ENCODE measurements around the gene MAPK8IP1. TPM values are rescaled to one million over a fixed set of nuclear protein-coding genes. Genes with fewer than 3 reads are reported as not detected.

MAPK8IP1 gene
- total RNA-seq, 1 donor from 2014 or later, result 11.5 TPM

DNA sequence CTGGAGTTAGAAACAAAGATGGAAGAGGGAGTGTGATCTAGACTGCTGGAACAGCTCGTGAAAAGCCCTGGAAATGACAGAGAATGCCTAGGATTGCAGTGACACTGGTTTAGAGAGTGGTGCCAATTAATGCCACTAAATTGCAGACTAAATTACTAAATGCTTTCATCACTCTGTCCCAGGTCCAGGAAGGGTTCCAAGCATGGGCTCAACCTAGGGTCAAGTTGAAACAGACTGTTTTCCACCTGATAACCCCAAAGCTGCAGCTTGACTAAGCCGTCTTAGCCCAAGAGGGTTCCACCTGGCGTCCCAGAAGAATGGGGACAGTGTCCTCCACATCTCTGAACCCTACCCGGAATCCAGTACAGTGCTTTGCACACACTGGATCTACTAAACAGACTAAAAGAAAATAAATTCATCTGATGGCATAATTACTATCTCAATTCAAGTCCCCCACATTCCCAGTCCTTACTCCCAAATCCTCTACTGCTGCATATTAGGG is 39.2 kb upstream of the MAPK8IP1 start:
- Mint-ChIP-seq H3K27me3 (ENCODE audit: low read depth) (peaks cover 28% of the 10 kb centered on the region), H3K4me1 (peaks cover 25% of the 10 kb centered on the region), H3K4me3 (no peak overlapping the region), H3K36me3 (no peaks in the 10 kb centered on the region), H3K27ac (no peak overlapping the region), H3K9me3 (peaks cover 3% of the 10 kb centered on the region)
- TF ChIP-seq, protein P1, sequence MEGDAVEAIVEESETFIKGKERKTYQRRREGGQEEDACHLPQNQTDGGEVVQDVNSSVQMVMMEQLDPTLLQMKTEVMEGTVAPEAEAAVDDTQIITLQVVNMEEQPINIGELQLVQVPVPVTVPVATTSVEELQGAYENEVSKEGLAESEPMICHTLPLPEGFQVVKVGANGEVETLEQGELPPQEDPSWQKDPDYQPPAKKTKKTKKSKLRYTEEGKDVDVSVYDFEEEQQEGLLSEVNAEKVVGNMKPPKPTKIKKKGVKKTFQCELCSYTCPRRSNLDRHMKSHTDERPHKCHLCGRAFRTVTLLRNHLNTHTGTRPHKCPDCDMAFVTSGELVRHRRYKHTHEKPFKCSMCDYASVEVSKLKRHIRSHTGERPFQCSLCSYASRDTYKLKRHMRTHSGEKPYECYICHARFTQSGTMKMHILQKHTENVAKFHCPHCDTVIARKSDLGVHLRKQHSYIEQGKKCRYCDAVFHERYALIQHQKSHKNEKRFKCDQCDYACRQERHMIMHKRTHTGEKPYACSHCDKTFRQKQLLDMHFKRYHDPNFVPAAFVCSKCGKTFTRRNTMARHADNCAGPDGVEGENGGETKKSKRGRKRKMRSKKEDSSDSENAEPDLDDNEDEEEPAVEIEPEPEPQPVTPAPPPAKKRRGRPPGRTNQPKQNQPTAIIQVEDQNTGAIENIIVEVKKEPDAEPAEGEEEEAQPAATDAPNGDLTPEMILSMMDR (IDR thresholded peaks at IDR 0.05; ENCODE audit: unreplicated experiment), result no peak
- no peak for DNase-seq (ENCODE audit: low spot score in 2 of 2, unreplicated experiment in 2 of 2)

DNA sequence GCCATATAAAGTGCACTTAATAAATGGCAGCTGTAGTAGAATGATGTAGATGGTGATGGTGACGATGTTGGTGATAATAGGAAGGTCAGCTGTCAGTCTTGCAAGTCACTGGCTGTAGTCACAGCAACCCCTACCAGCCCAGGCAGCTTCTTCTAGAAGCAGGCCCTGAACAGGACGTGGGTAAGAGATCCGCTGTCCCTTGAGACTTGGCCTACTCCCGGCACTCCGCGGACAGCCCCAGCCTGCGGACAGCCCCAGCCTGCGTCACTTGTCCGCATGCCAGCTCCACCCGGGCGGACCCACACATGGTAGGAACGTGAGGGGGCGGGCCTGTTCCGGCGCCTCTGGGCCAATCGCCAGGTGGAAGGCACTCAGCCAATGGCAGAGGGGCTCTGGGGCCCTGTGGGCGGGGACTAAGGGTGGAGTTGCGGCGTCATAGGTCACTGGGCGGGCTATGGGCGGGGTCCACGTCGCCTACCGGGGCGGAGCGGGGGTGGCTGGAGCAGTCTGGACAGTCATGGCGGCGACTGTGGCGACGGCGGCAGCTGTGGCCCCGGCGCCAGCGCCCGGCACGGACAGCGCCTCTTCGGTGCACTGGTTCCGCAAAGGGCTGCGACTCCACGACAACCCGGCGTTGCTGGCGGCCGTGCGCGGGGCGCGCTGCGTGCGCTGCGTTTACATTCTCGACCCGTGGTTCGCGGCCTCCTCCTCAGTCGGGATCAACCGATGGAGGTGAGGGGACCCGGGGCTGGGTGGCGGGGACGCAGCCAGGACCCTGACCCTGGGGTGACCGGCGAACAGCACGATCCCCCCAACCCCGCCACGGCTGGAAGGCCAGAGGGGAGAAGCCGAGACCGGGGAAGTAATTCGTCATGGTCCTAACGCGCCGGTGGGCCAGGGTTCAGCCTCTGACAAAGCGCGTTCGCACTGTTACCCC is 38.2 kb upstream of the MAPK8IP1 start, which contains the start of gene CRY2:
Gene CRY2 (plus strand): TSS at position 502 of the 937 bp plus-strand sequence. CDS start 16 bp downstream, at position 518.
- Mint-ChIP-seq H3K4me1 (peaks cover 25% of the 10 kb centered on the region), H3K27ac (peak within 1 kb of the TSS; percentile 91), H3K9me3 (no peaks in the 10 kb centered on the region), H3K4me3 (peak within 1 kb of the TSS; percentile 81), H3K36me3 (no peaks in the 10 kb centered on the region), H3K27me3 (ENCODE audit: low read depth) (peaks cover 25% of the 10 kb centered on the region)
- DNase-seq (ENCODE audit: low spot score in 2 of 2, unreplicated experiment in 2 of 2), result peak; percentile 98 to 99
- TF ChIP-seq, protein P1 (IDR thresholded peaks at IDR 0.05; ENCODE audit: unreplicated experiment), result no peak

DNA sequence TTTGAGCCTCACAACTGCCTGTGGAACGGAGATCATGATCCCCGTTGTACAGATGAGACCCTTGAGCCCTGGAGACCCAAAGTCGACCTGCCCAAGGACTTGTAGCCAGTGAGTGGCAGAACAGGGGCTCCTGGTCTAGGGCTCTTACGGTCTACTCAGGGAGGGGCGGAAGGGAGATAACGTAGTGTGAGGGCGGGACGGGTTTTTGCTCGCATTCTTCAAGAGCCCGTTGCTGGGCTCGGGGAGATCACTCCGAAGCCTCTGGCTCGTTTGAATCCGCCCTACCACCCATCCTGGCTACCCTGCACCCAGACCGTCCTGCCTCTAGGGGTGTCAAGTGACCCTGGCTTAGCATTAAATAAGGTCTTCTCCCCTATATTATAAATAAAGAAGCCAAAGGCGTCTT is 37.5 kb upstream of the MAPK8IP1 start:
- peaks cover 23% of the 10 kb centered on the region for H3K27me3 Mint-ChIP-seq (ENCODE audit: low read depth)
- peak overlapping the region; percentile 81 for H3K4me3 Mint-ChIP-seq
- no peaks in the 10 kb centered on the region for H3K9me3 Mint-ChIP-seq
- peak in 1 of 2 experiments; percentile 51 for DNase-seq (ENCODE audit: low spot score in 2 of 2, unreplicated experiment in 2 of 2)
- H3K36me3 Mint-ChIP-seq, result no peaks in the 10 kb centered on the region
- peaks cover 24% of the 10 kb centered on the region for H3K4me1 Mint-ChIP-seq
- TF ChIP-seq, protein P1 (IDR thresholded peaks at IDR 0.05; ENCODE audit: unreplicated experiment), result no peak
- H3K27ac Mint-ChIP-seq, result peak overlapping the region; percentile 88

DNA sequence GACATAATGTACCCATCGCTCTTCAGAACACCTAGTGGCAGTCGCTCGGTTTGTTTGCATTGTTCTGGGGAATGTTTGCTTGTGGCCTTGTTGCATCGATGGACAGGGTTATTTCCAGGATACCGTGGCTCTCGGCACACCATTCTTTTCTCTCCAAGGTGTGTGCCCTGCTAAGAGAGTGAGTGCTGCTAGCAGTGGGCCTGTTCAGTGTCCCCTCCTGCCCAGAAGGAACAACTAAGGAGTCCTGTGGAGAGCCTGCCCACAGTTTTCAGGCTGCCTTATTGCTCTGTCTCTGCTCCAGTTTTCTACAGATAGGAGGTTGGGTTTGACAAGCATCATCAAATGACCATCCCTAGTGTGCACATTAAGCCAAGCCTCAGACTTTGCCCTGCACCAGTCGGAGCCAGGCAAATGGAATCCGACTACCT is 36.8 kb upstream of the MAPK8IP1 start:
- DNase-seq (ENCODE audit: low spot score in 2 of 2, unreplicated experiment in 2 of 2), result no peak
- no peaks in the 10 kb centered on the region for H3K9me3 Mint-ChIP-seq
- H3K27ac Mint-ChIP-seq, result peak overlapping the region; percentile 88
- H3K27me3 Mint-ChIP-seq (ENCODE audit: low read depth), result peaks cover 23% of the 10 kb centered on the region
- H3K36me3 Mint-ChIP-seq, result no peaks in the 10 kb centered on the region
- TF ChIP-seq, protein P1 (IDR thresholded peaks at IDR 0.05; ENCODE audit: unreplicated experiment), result no peak
- peak overlapping the region; percentile 81 for H3K4me3 Mint-ChIP-seq
- peaks cover 18% of the 10 kb centered on the region for H3K4me1 Mint-ChIP-seq

DNA sequence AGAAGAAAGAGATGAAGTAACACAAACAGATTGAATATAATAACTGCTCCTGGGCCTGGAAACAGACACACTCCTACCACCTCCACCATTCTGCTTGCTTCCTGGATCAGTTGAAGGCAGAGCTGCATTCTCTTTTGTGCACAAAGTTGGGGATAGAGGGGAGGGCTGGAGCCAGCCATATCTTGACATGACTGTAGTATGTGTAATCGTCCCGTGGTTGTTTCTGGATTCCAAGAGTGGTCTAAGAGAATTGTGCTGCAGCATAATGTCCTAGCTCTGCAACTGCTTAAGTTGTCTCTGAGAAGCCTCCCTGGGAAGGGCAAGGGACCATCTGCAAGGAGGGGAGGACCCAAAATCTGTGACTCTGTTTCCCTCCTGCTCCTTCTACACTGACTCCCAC is 35.0 kb upstream of the MAPK8IP1 start:
- no peak overlapping the region for H3K27ac Mint-ChIP-seq
- H3K9me3 Mint-ChIP-seq, result no peaks in the 10 kb centered on the region
- H3K4me1 Mint-ChIP-seq, result peaks cover 18% of the 10 kb centered on the region
- TF ChIP-seq, protein P1 (IDR thresholded peaks at IDR 0.05; ENCODE audit: unreplicated experiment), result no peak
- peaks cover 16% of the 10 kb centered on the region for H3K27me3 Mint-ChIP-seq (ENCODE audit: low read depth)
- H3K36me3 Mint-ChIP-seq, result no peaks in the 10 kb centered on the region
- DNase-seq (ENCODE audit: low spot score in 2 of 2, unreplicated experiment in 2 of 2), result no peak
- H3K4me3 Mint-ChIP-seq, result no peak overlapping the region
